HG02798 (cell line): Measurements from ENCODE around the gene ULK2.
A peak's percentile ranks its signal among the peaks of the same experiment; 100 is the strongest.
"Not testable (repeated sequence)": the region's sequence is repeated elsewhere in the genome, so short reads cannot be mapped to it uniquely, and the experiment has no call there.

Source experiments
- ATAC-seq: cut with Tn5 transposase; IDR thresholded peaks from one replicate; pipeline ENCODE4 v1.9.1; 2021; ENCODE audit warnings: mild to moderate bottlenecking; ENCODE audit not compliant: unreplicated experiment, poor library complexity

ULK2 gene

GRCh38 chr17:19868079-19868395 lies 301 bp upstream of the ULK2 start:
- ATAC-seq: no peak

GRCh38 chr17:19867079-19867328 lies 732 bp downstream of the ULK2 start:
- peak; percentile 61 for ATAC-seq

GRCh38 chr17:19865021-19865420 lies 2.7 kb downstream of the ULK2 start:
- no peak for ATAC-seq

GRCh38 chr17:19860647-19861177 lies 7.0 kb downstream of the ULK2 start:
- ATAC-seq: not testable (repeated sequence)

GRCh38 chr17:19857640-19858039 lies 10.1 kb downstream of the ULK2 start:
- no peak for ATAC-seq

GRCh38 chr17:19833914-19834313 lies 33.8 kb downstream of the ULK2 start:
- ATAC-seq: no peak

GRCh38 chr17:19830061-19830460 lies 37.7 kb downstream of the ULK2 start:
- no peak for ATAC-seq

- ATAC-seq: no peak
These were observed 55.3 kb downstream of the ULK2 start for GRCh38 chr17:19812407-19812806.

GRCh38 chr17:19805006-19805405 lies 62.7 kb downstream of the ULK2 start:
- ATAC-seq: no peak

GRCh38 chr17:19800571-19800970 lies 67.2 kb downstream of the ULK2 start:
- ATAC-seq: no peak

- ATAC-seq: no peak
These were observed 67.9 kb downstream of the ULK2 start for GRCh38 chr17:19799796-19800195.

- no peak for ATAC-seq
These were observed 71.3 kb downstream of the ULK2 start for GRCh38 chr17:19796457-19796856.

- ATAC-seq: no peak
These were observed 75.7 kb downstream of the ULK2 start for GRCh38 chr17:19791918-19792550.

- ATAC-seq: no peak
These were observed 79.9 kb downstream of the ULK2 start for GRCh38 chr17:19787733-19788357.

GRCh38 chr17:19785854-19786253 lies 81.9 kb downstream of the ULK2 start:
- ATAC-seq: no peak

- no peak for ATAC-seq
These were observed 86.0 kb downstream of the ULK2 start for GRCh38 chr17:19781488-19782458.

- no peak for ATAC-seq
These were observed 86.9 kb downstream of the ULK2 start for GRCh38 chr17:19780846-19781245.

GRCh38 chr17:19773534-19773933 lies 94.2 kb downstream of the ULK2 start:
- ATAC-seq: no peak

GRCh38 chr17:19771971-19772630 lies 95.6 kb downstream of the ULK2 start:
- ATAC-seq: no peak

- ATAC-seq: no peak
These were observed 96.6 kb downstream of the ULK2 start for GRCh38 chr17:19770985-19771735.
